NCI-H187 treated with DMSO at 0.1 percent for 48 hours (cell line): ENCODE measurements around the gene OR10H1.
"Not testable (repeated sequence)": the region's sequence is repeated elsewhere in the genome, so short reads cannot be mapped to it uniquely, and the experiment has no call there.

Experiments
- DNase-seq: peaks from one replicate; lab custom pipeline; 2025; lab: John Stamatoyannopoulos, UW

Gene OR10H1

GRCh38 chr19:15828611-15829305, 13.3 kb upstream of the OR10H1 start:
- not testable (repeated sequence) for DNase-seq

- no peak for DNase-seq
Measured at GRCh38 chr19:15828121-15828610, 12.7 kb upstream of the OR10H1 start.

GRCh38 chr19:15825753-15826152, 10.3 kb upstream of the OR10H1 start:
- DNase-seq: no peak

- no peak for DNase-seq
Measured at GRCh38 chr19:15820646-15821045, 5.2 kb upstream of the OR10H1 start.

- no peak for DNase-seq
Measured at GRCh38 chr19:15813916-15814315, 1.5 kb downstream of the OR10H1 start.

- no peak for DNase-seq
Measured at GRCh38 chr19:15812060-15812722, 3.3 kb downstream of the OR10H1 start.

GRCh38 chr19:15811476-15811875, 4.0 kb downstream of the OR10H1 start:
- DNase-seq: no peak

GRCh38 chr19:15810335-15810734, 5.1 kb downstream of the OR10H1 start:
- DNase-seq: no peak

- not testable (repeated sequence) for DNase-seq
Measured at GRCh38 chr19:15794279-15794678, 21.2 kb downstream of the OR10H1 start.

GRCh38 chr19:15790096-15790495, 25.4 kb downstream of the OR10H1 start:
- no peak for DNase-seq

- DNase-seq: no peak
Measured at GRCh38 chr19:15788594-15789270, 26.7 kb downstream of the OR10H1 start.

- DNase-seq: no peak
Measured at GRCh38 chr19:15787611-15788155, 27.8 kb downstream of the OR10H1 start, which contains the start of gene OR10H5. OR10H5 (plus strand) TSS chr19:15787661; CDS start chr19:15794049, 6,388 bp downstream.

GRCh38 chr19:15782896-15783295, 32.6 kb downstream of the OR10H1 start:
- not testable (repeated sequence) for DNase-seq

- no peak for DNase-seq
Measured at GRCh38 chr19:15782211-15782610, 33.3 kb downstream of the OR10H1 start.

- no peak for DNase-seq
Measured at GRCh38 chr19:15781661-15782060, 33.8 kb downstream of the OR10H1 start.

GRCh38 chr19:15780610-15781418, 34.6 kb downstream of the OR10H1 start:
- DNase-seq: no peak

- DNase-seq: no peak
Measured at GRCh38 chr19:15779756-15780476, 35.5 kb downstream of the OR10H1 start.

- no peak for DNase-seq
Measured at GRCh38 chr19:15776991-15777970, 38.2 kb downstream of the OR10H1 start.

GRCh38 chr19:15776264-15776663, 39.2 kb downstream of the OR10H1 start:
- DNase-seq: no peak

GRCh38 chr19:15775249-15775648, 40.2 kb downstream of the OR10H1 start:
- no peak for DNase-seq
